Endothelial cell of umbilical vein (primary cell): ENCODE data around the gene COBLL1. TPM values are rescaled to one million over a fixed set of nuclear protein-coding genes. Genes with fewer than 3 reads are reported as not detected.

Experiments
- BruUV-seq: library from RNA; stranded (reverse); fragments of 400-500 nt; replicated peaks from 2 replicates; lab custom pipeline; 2021; lab: Mats Ljungman, UMichigan
- CTCF ChIA-PET: fragments of 300-600, 350-600 bp; sonication (Branson Sonifier 250); formaldehyde crosslinking; loops from one replicate; lab custom pipeline; 2021; ENCODE audit warnings: antibody characterized with exemption, inconsistent platforms; lab: Charles Lee
- POLR2A ChIA-PET: fragments of 300-600, 350-600 bp; sonication (Branson Sonifier 250); formaldehyde crosslinking; loops from one replicate; lab custom pipeline; 2021; ENCODE audit warnings: antibody characterized with exemption, inconsistent platforms; lab: Charles Lee
- DNase-seq: peaks from one replicate; pipeline ENCODE4 v3.0.0-alpha.2; 2011; ENCODE audit warnings: low read depth, low spot score
- FAIRE-seq: peaks from 2 replicates; lab custom pipeline; 2011; peaks lifted over from hg19 to GRCh38; lab: Jason Lieb, UNC
- H2AFZ ChIP-seq: 2 replicates; pipeline ENCODE4 v1.6.0; 2012; ENCODE audit warnings: low read depth, low read length, control low read depth, inconsistent platforms
- H3K27ac ChIP-seq: 2 replicates; pipeline ENCODE4 v1.5.1; 2011; ENCODE audit warnings: low read depth, mild to moderate bottlenecking, control low read depth, low read length, moderate library complexity; ENCODE audit not compliant: insufficient read depth
- H3K27me3 ChIP-seq, 2 experiments: 2 replicates each; pipeline versions ENCODE4 v1.6.0 to v1.6.1; 2011; ENCODE audit warnings: low read length in 2 of 2, mixed read lengths in 1 of 2; ENCODE audit not compliant: control insufficient read depth in 2 of 2, insufficient read depth in 2 of 2
- H3K36me3 ChIP-seq, 2 experiments: 2 replicates in 1 of 2; 3 replicates in 1 of 2; pipeline ENCODE4 v1.5.1; 2011; ENCODE audit warnings: low read length in 2 of 2, mild to moderate bottlenecking in 1 of 2, moderate library complexity in 1 of 2; ENCODE audit not compliant: control insufficient read depth in 2 of 2, insufficient read depth in 2 of 2; ENCODE audit errors: extremely low read depth in 1 of 2
- H3K4me1 ChIP-seq: 3 replicates; pipeline ENCODE4 v1.5.1; 2011; ENCODE audit warnings: mild to moderate bottlenecking, low read length; ENCODE audit not compliant: control insufficient read depth, insufficient read depth; ENCODE audit errors: extremely low read depth
- H3K4me2 ChIP-seq: 2 replicates; pipeline ENCODE4 v1.6.1; 2011; ENCODE audit warnings: low read length, control low read depth, mixed read lengths; ENCODE audit not compliant: insufficient read depth
- H3K4me3 ChIP-seq, 3 experiments: fragments of 200-600 bp in 1 of 3; sonication (generic), shearing (Covaris generic) in 1 of 3; replicated peaks in 1 of 3; 2 replicates each; pipeline ENCODE4 v1.5.1; 2011 to 2016; ENCODE audit warnings: control low read depth in 3 of 3, low read length in 3 of 3, mild to moderate bottlenecking in 2 of 3, inconsistent platforms in 1 of 3, low read depth in 1 of 3, moderate library complexity in 1 of 3; ENCODE audit not compliant: insufficient read depth in 1 of 3
- H3K79me2 ChIP-seq: 2 replicates; pipeline ENCODE4 v1.6.0; 2012; ENCODE audit warnings: low read length, inconsistent platforms; ENCODE audit not compliant: control insufficient read depth, insufficient read depth
- H3K9ac ChIP-seq: replicated peaks from 2 replicates; pipeline ENCODE3; 2011; ENCODE audit warnings: low read length, control low read depth; ENCODE audit not compliant: insufficient read depth; ENCODE audit errors: extremely low read depth
- H3K9me1 ChIP-seq: replicated peaks from 3 replicates; pipeline ENCODE4 v1.6.0; 2011; ENCODE audit warnings: mild to moderate bottlenecking, low read length; ENCODE audit not compliant: control insufficient read depth, insufficient read depth; ENCODE audit errors: extremely low read depth
- H3K9me3 ChIP-seq: replicated peaks from 2 replicates; pipeline ENCODE4 v1.5.1; 2012; ENCODE audit warnings: low read length, inconsistent platforms; ENCODE audit not compliant: control insufficient read depth, insufficient read depth
- H4K20me1 ChIP-seq: replicated peaks from 2 replicates; pipeline ENCODE3; 2011; ENCODE audit warnings: mild to moderate bottlenecking, low read length; ENCODE audit not compliant: control insufficient read depth, insufficient read depth; ENCODE audit errors: extremely low read depth
- CTCF ChIP-seq, 2 donors: IDR thresholded peaks; 1 replicate in 1 of 2; 2 replicates in 1 of 2; pipeline ENCODE4 v1.5.1; 2011; ENCODE audit warnings: low read length in 2 of 2, mild to moderate bottlenecking in 2 of 2, moderate library complexity in 2 of 2, control low read depth in 1 of 2, inconsistent platforms in 1 of 2, low read depth in 1 of 2; ENCODE audit not compliant: insufficient read depth in 1 of 2; ENCODE audit errors: extremely low read depth in 1 of 2
- EZH2 ChIP-seq: IDR thresholded peaks from 2 replicates; pipeline ENCODE4 v1.6.1; 2012; ENCODE audit warnings: borderline replicate concordance, low read depth, mild to moderate bottlenecking, moderate library complexity, low read length, inconsistent platforms; ENCODE audit not compliant: severe bottlenecking
- FOS ChIP-seq: IDR thresholded peaks from 2 replicates; pipeline ENCODE4 v1.6.1; 2011; ENCODE audit warnings: mild to moderate bottlenecking, low read length, moderate library complexity, borderline replicate concordance; ENCODE audit not compliant: insufficient read depth
- GATA2 ChIP-seq: IDR thresholded peaks from 2 replicates; pipeline ENCODE4 v1.7.0; 2011; ENCODE audit warnings: low read depth, mild to moderate bottlenecking, moderate library complexity, mixed read lengths, low read length; ENCODE audit not compliant: insufficient read length, insufficient read depth
- JUN ChIP-seq: IDR thresholded peaks from 2 replicates; pipeline ENCODE4 v1.6.1; 2011; ENCODE audit warnings: borderline replicate concordance, low read depth; ENCODE audit not compliant: insufficient read length, insufficient read depth
- MAX ChIP-seq: IDR thresholded peaks from 2 replicates; pipeline ENCODE4 v1.6.1; 2011; ENCODE audit not compliant: insufficient read depth, insufficient read length
- MYC ChIP-seq: IDR thresholded peaks from one replicate; pipeline ENCODE4 v1.6.1; 2011; ENCODE audit warnings: mild to moderate bottlenecking, low read depth, low read length
- POLR2A ChIP-seq: IDR thresholded peaks from 2 replicates; pipeline ENCODE4 v1.6.1; 2012; ENCODE audit warnings: low read depth, mild to moderate bottlenecking, control low read depth, low read length
- POLR2AphosphoS5 ChIP-seq: IDR thresholded peaks from 2 replicates; pipeline ENCODE4 v1.6.1; 2012; ENCODE audit warnings: low read depth, mild to moderate bottlenecking, control low read depth, low read length, moderate library complexity; ENCODE audit not compliant: insufficient read depth
- dilution Hi-C: fragments of 300-500 bp; cut with MboI; formaldehyde crosslinking; loops from one replicate; pipeline ENCODE4 v1.15.0; 2019; ENCODE audit warnings: low sequenced_read_pairs; ENCODE audit not compliant: extremely low pct_ligation_motif_present
- intact Hi-C: fragments of 100-400 bp; cut with micrococcal nuclease; formaldehyde crosslinking; loops from one replicate; pipeline ENCODE4 v1.10.0; 2022
- polyA plus RNA-seq, 4 experiments: library from polyadenylated mRNA; depleted of rRNA in 3 of 4; stranded (reverse) in 3 of 4; unstranded in 1 of 4; fragments of >200 nt; gene quantifications; 2 replicates each; pipeline versions ENCODE4 v1.2.1 to v1.2.3, GENCODE V29; 2011 to 2012; ENCODE audit warnings: missing spikeins in 1 of 4
- total RNA-seq: library from RNA; stranded (reverse); gene quantifications from 2 replicates; pipeline ENCODE4 v1.2.3, GENCODE V29; 2021

The COBLL1 gene
- total and polyA plus RNA-seq, 2 donors (not counting 3 experiments of a cell fraction or from before 2014, with no cell fraction given) = 9.1 to 38.4 TPM

GRCh38 chr2:164800572-164800971 is 41.1 kb downstream of the COBLL1 start:
- Histone ChIP-seq H3K79me2 (no peaks in the 10 kb centered on the region), H3K4me1 (no peaks in the 10 kb centered on the region), H4K20me1 (no peaks in the 10 kb centered on the region), H3K9ac (no peak overlapping the region), H3K9me3 (no peaks in the 10 kb centered on the region), H3K27me3 (no peaks in the 10 kb centered on the region), H3K9me1 (no peaks in the 10 kb centered on the region), H2AFZ (no peak overlapping the region), H3K27ac (no peak overlapping the region), H3K36me3 (no peaks in the 10 kb centered on the region), H3K4me2 (no peak overlapping the region), H3K4me3 (no peak overlapping the region)
- dilution Hi-C loops = no loop called here
- DNase-seq = no peak
- FAIRE-seq = no peak
- BruUV-seq = no TSS peak
- ChIA-PET CTCF (interaction anchor here (1.4 to 2.2 kb wide), 2 partner anchors 9 to 113 kb away, joined by 4 to 7 read pairs; no protein-coding TSS in a partner anchor), POLR2A (no interaction called here)
- TF ChIP-seq MAX = no peak
- intact Hi-C loops = no loop called here

- Histone ChIP-seq H3K4me1 (peaks cover 10% of the 10 kb centered on the region), H3K27ac (no peak overlapping the region), H3K79me2 (no peaks in the 10 kb centered on the region), H3K9ac (no peak overlapping the region), H3K9me1 (no peaks in the 10 kb centered on the region), H3K4me2 (no peak overlapping the region), H3K27me3 (no peaks in the 10 kb centered on the region), H3K36me3 (no peaks in the 10 kb centered on the region), H2AFZ (no peak overlapping the region), H3K4me3 (no peak overlapping the region), H4K20me1 (no peaks in the 10 kb centered on the region), H3K9me3 (no peaks in the 10 kb centered on the region)
- BruUV-seq = no TSS peak
- peak; percentile 20 for DNase-seq
- ChIA-PET CTCF (interaction anchor here (1.0 to 1.5 kb wide), 5 partner anchors 12 to 195 kb away, joined by 3 to 5 read pairs (median 3); partner anchors contain the start of gene COBLL1), POLR2A (interaction anchor here (1.5 kb wide), 1 partner anchor 14 kb away, joined by 4 read pairs; no protein-coding TSS in a partner anchor)
- TF ChIP-seq MAX = no peak
- TF ChIP-seq EZH2 = no peak
- no peak for TF ChIP-seq JUN
- no peak for TF ChIP-seq CTCF (IDR thresholded peaks at IDR 0.05; ENCODE audit: extremely low read depth in 1 of 2, insufficient read depth in 1 of 2, low read depth in 1 of 2, low read length in 2 of 2)
- no peak for TF ChIP-seq GATA2
- no peak for TF ChIP-seq POLR2AphosphoS5
- TF ChIP-seq MYC = no peak
- no peak for TF ChIP-seq FOS
- no peak for TF ChIP-seq POLR2A
- dilution Hi-C loops = no loop called here
- intact Hi-C loops = no loop called here
- no peak for FAIRE-seq
Measured at GRCh38 chr2:164797627-164798026, 44.0 kb downstream of the COBLL1 start.
